K562 (cell line): Measurements from ENCODE around the gene RPAP2.

Experiments
- POLR2AphosphoS5 ChIP-seq: IDR thresholded peaks from 2 replicates; pipeline ENCODE4 v1.6.1; 2011; ENCODE audit warnings: mild to moderate bottlenecking, low read depth, low read length, moderate library complexity; ENCODE audit not compliant: control insufficient read depth, insufficient read depth
- RHOXF2B ChIP-seq: fragments of 250-450 bp; sonication (Bioruptor Pico); conservative IDR thresholded peaks from 2 replicates; pipeline ENCODE4 v1.5.1; 2021
- ZNF282 ChIP-seq: sonication (generic); formaldehyde crosslinking; IDR thresholded peaks from 2 replicates; pipeline ENCODE4 v1.8.1; 2023; ENCODE audit warnings: missing genetic modification reagents

DNA sequence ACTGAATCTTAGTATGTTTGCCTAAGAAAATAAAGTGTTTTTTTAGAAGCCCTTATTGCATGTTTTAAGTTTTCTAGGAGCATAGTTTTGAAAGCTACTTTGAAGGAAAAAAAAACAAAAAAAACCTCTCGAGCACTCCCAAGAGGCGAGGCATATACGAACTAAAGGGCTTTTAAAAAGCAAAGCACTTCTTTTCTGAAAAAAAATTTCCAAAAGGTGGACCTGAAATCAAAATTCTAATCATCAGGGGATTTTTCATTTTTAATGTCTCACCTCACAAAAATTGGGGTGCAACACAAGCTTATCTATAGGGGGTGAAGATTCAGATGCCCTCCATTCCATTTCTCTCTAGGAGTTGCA, 666 bp upstream of the RPAP2 start:
- no peak for TF ChIP-seq ZNF282
- TF ChIP-seq POLR2AphosphoS5 = no peak
- no peak for TF ChIP-seq RHOXF2B (CRISPR knock-in tag)
